ENCODE results near the gene TOMM20. TPM values are rescaled to one million over a fixed set of nuclear protein-coding genes. Genes with fewer than 3 reads are reported as not detected.
A peak's percentile ranks its signal among the peaks of the same experiment; 100 is the strongest.

TOMM20 gene
- total and polyA plus RNA-seq, 2 experiments from 2014 or later = 51.8 to 99.6 TPM

- Histone ChIP-seq H3K36me3 (replicated peaks; ENCODE audit: insufficient read depth, low read depth) (no peaks in the 10 kb centered on the region), H3K79me2 (no peaks in the 10 kb centered on the region), H3K4me3 (no peak overlapping the region), H3K4me1 (ENCODE audit: insufficient read depth) (peaks cover 8% of the 10 kb centered on the region), H3K9me2 (replicated peaks; ENCODE audit: insufficient read depth) (no peaks in the 10 kb centered on the region), H3K27me3 (no peaks in the 10 kb centered on the region), H3K27ac (peak overlapping the region; percentile 17), H4K20me1 (ENCODE audit: insufficient read depth, poor library complexity, severe bottlenecking) (no peaks in the 10 kb centered on the region), H2AFZ (no peak overlapping the region), H3K9me3 (ENCODE audit: low read depth) (no peaks in the 10 kb centered on the region), H3K4me2 (peak overlapping the region; percentile 89)
- 71% methylated on average over 12 of the region's 12 CpGs for WGBS (ENCODE audit: low lambda C conversion rate, missing lambda C conversion rate)
- no peak for DNase-seq (ENCODE audit: low spot score)
- TF ChIP-seq EZH2phosphoT487 (IDR thresholded peaks at IDR 0.05; ENCODE audit: low read depth, severe bottlenecking, unreplicated experiment) = no peak
- TF ChIP-seq CTCF (IDR thresholded peaks at IDR 0.05; ENCODE audit: poor library complexity) = no peak
- no peak for TF ChIP-seq EZH2 (IDR thresholded peaks at IDR 0.05; ENCODE audit: borderline replicate concordance)
These were observed 23.3 kb downstream of the TOMM20 start for GRCh38 chr1:235105051-235106043.

- no peak overlapping the region for H3K4me2 ChIP-seq
- no peak overlapping the region for H3K4me3 ChIP-seq
- H3K27ac ChIP-seq = no peak overlapping the region
- no peak overlapping the region for H2AFZ ChIP-seq
- DNase-seq (ENCODE audit: low spot score) = no peak
- H3K9me2 ChIP-seq (replicated peaks; ENCODE audit: insufficient read depth) = no peaks in the 10 kb centered on the region
- H3K36me3 ChIP-seq (replicated peaks; ENCODE audit: insufficient read depth, low read depth) = no peaks in the 10 kb centered on the region
- TF ChIP-seq EZH2phosphoT487 (IDR thresholded peaks at IDR 0.05; ENCODE audit: low read depth, severe bottlenecking, unreplicated experiment) = no peak
- TF ChIP-seq EZH2 (IDR thresholded peaks at IDR 0.05; ENCODE audit: borderline replicate concordance) = no peak
- no peak for TF ChIP-seq CTCF (IDR thresholded peaks at IDR 0.05; ENCODE audit: poor library complexity)
- no peaks in the 10 kb centered on the region for H3K27me3 ChIP-seq
- 54% methylated on average over 4 of the region's 4 CpGs for WGBS (ENCODE audit: low lambda C conversion rate, missing lambda C conversion rate)
- H3K9me3 ChIP-seq (ENCODE audit: low read depth) = no peaks in the 10 kb centered on the region
- no peaks in the 10 kb centered on the region for H3K79me2 ChIP-seq
- peaks cover 8% of the 10 kb centered on the region for H3K4me1 ChIP-seq (ENCODE audit: insufficient read depth)
- no peaks in the 10 kb centered on the region for H4K20me1 ChIP-seq (ENCODE audit: insufficient read depth, poor library complexity, severe bottlenecking)
These were observed 25.6 kb downstream of the TOMM20 start for GRCh38 chr1:235102993-235103411.

GRCh38 chr1:235102259-235102582 is 26.4 kb downstream of the TOMM20 start:
- Histone ChIP-seq H3K27me3 (no peaks in the 10 kb centered on the region), H3K27ac (no peak overlapping the region), H3K4me2 (no peak overlapping the region), H3K4me3 (no peak overlapping the region), H4K20me1 (ENCODE audit: insufficient read depth, poor library complexity, severe bottlenecking) (no peaks in the 10 kb centered on the region), H2AFZ (no peak overlapping the region), H3K4me1 (ENCODE audit: insufficient read depth) (peaks cover 8% of the 10 kb centered on the region), H3K9me3 (ENCODE audit: low read depth) (no peaks in the 10 kb centered on the region), H3K79me2 (no peaks in the 10 kb centered on the region), H3K36me3 (replicated peaks; ENCODE audit: insufficient read depth, low read depth) (no peaks in the 10 kb centered on the region), H3K9me2 (replicated peaks; ENCODE audit: insufficient read depth) (no peaks in the 10 kb centered on the region)
- DNase-seq (ENCODE audit: low spot score) = no peak
- 98% methylated on average over 3 of the region's 3 CpGs for WGBS (ENCODE audit: low lambda C conversion rate, missing lambda C conversion rate)
- TF ChIP-seq EZH2 (IDR thresholded peaks at IDR 0.05; ENCODE audit: borderline replicate concordance) (no peak), EZH2phosphoT487 (IDR thresholded peaks at IDR 0.05; ENCODE audit: low read depth, severe bottlenecking, unreplicated experiment) (no peak), CTCF (IDR thresholded peaks at IDR 0.05; ENCODE audit: poor library complexity) (no peak)
